H1 (cell line): ENCODE data around the gene CTNND2. TPM values are rescaled to one million over a fixed set of nuclear protein-coding genes. Genes with fewer than 3 reads are reported as not detected.

Experiments
- CTCF ChIA-PET: fragments of 300-600 bp; sonication (Branson Sonifier 250); formaldehyde crosslinking; loops from one replicate; lab custom pipeline; 2021; ENCODE audit not compliant: partially characterized antibody; lab: Charles Lee
- POLR2A ChIA-PET: fragments of 300-600 bp; sonication (Branson Sonifier 250); formaldehyde crosslinking; loops from one replicate; lab custom pipeline; 2021; ENCODE audit warnings: inconsistent platforms; ENCODE audit not compliant: partially characterized antibody; lab: Charles Lee
- DNase-seq, 2 experiments: peaks; one replicate each; pipeline versions ENCODE4 v3.0.0 to v3.0.0-alpha.2; 2010 to 2022; ENCODE audit warnings: low spot score in 2 of 2, low read depth in 1 of 2, mixed read lengths in 1 of 2
- FAIRE-seq: peaks from 2 replicates; lab custom pipeline; 2011; peaks lifted over from hg19 to GRCh38; lab: Jason Lieb, UNC
- H2AFZ ChIP-seq: 2 replicates; pipeline ENCODE4 v1.8.1; 2012; ENCODE audit warnings: low read length, inconsistent platforms
- H2AK5ac ChIP-seq: 2 replicates; pipeline ENCODE4 v1.6.1; 2013; ENCODE audit warnings: low read depth, low read length
- H2BK120ac ChIP-seq: replicated peaks from 2 replicates; pipeline ENCODE3; 2013; ENCODE audit warnings: low read depth, low read length, inconsistent platforms
- H2BK12ac ChIP-seq: 2 replicates; pipeline ENCODE4 v1.6.1; 2013; ENCODE audit warnings: low read depth, low read length
- H2BK15ac ChIP-seq: 2 replicates; pipeline ENCODE4 v1.6.1; 2013; ENCODE audit warnings: low read length
- H2BK20ac ChIP-seq: 2 replicates; pipeline ENCODE4 v1.6.1; 2013; ENCODE audit warnings: low read length
- H2BK5ac ChIP-seq: 2 replicates; pipeline ENCODE4 v1.6.1; 2013; ENCODE audit warnings: low read depth, low read length
- H3K14ac ChIP-seq: 2 replicates; pipeline ENCODE4 v1.6.1; 2013; ENCODE audit warnings: inconsistent platforms; ENCODE audit not compliant: insufficient read length
- H3K18ac ChIP-seq: 2 replicates; pipeline ENCODE4 v1.6.1; 2013; ENCODE audit warnings: low read length; ENCODE audit errors: extremely low read depth
- H3K23ac ChIP-seq: 2 replicates; pipeline ENCODE4 v1.6.1; 2013; ENCODE audit warnings: inconsistent platforms; ENCODE audit not compliant: insufficient read length
- H3K23me2 ChIP-seq: 2 replicates; pipeline ENCODE4 v1.6.1; 2013; ENCODE audit warnings: low read depth, low read length
- H3K27ac ChIP-seq: 2 replicates; pipeline ENCODE4 v1.6.1; 2011; ENCODE audit warnings: low read depth, low read length, inconsistent platforms
- H3K27me3 ChIP-seq, 4 experiments: replicated peaks in 1 of 4; 1 replicate in 1 of 4; 2 replicates in 3 of 4; pipeline versions ENCODE4 v1.6.1 to v1.8.1; 2011 to 2013; ENCODE audit warnings: low read length in 3 of 4, mild to moderate bottlenecking in 3 of 4, inconsistent platforms in 2 of 4, mixed read lengths in 2 of 4, moderate library complexity in 1 of 4; ENCODE audit not compliant: control insufficient read depth in 3 of 4, insufficient read depth in 3 of 4; ENCODE audit errors: extremely low read depth in 1 of 4
- H3K36me3 ChIP-seq, 4 experiments: 2 replicates each; pipeline versions ENCODE4 v1.6.1 to v1.8.1; 2011 to 2013; ENCODE audit warnings: mild to moderate bottlenecking in 4 of 4, low read length in 3 of 4, moderate library complexity in 2 of 4, control low read depth in 1 of 4, inconsistent platforms in 1 of 4; ENCODE audit not compliant: insufficient read depth in 4 of 4, control insufficient read depth in 2 of 4
- H3K4ac ChIP-seq: replicated peaks from 2 replicates; pipeline ENCODE3; 2013; ENCODE audit warnings: low read length, low read depth, mixed read lengths, inconsistent platforms; ENCODE audit not compliant: insufficient read length
- H3K4me1 ChIP-seq, 4 experiments: replicated peaks in 1 of 4; 1 replicate in 1 of 4; 2 replicates in 3 of 4; pipeline versions ENCODE4 v1.6.1 to v1.8.1; 2011 to 2013; ENCODE audit warnings: low read length in 3 of 4, inconsistent platforms in 2 of 4, mixed read lengths in 1 of 4; ENCODE audit not compliant: insufficient read depth in 4 of 4, control insufficient read depth in 3 of 4
- H3K4me2 ChIP-seq, 2 experiments: 2 replicates each; pipeline versions ENCODE4 v1.6.1 to v1.8.1; 2011 to 2013; ENCODE audit warnings: low read depth in 2 of 2, low read length in 2 of 2, control low read depth in 1 of 2, inconsistent platforms in 1 of 2, mild to moderate bottlenecking in 1 of 2; ENCODE audit not compliant: insufficient read depth in 1 of 2
- H3K4me3 ChIP-seq, 4 experiments: fragments of 200-600, 300-600 bp in 1 of 4; sonication (generic), shearing (Covaris generic), sonication (Bioruptor Twin) in 1 of 4; 2 replicates each; pipeline versions ENCODE4 v1.5.1 to v1.8.1; 2011 to 2016; ENCODE audit warnings: low read length in 4 of 4, low read depth in 3 of 4, control low read depth in 2 of 4, inconsistent platforms in 2 of 4, mild to moderate bottlenecking in 2 of 4, mixed read lengths in 1 of 4, moderate library complexity in 1 of 4; ENCODE audit not compliant: insufficient read depth in 2 of 4; ENCODE audit errors: extremely low read depth in 1 of 4
- H3K56ac ChIP-seq: replicated peaks from 2 replicates; pipeline ENCODE3; 2013; ENCODE audit warnings: low read depth, mild to moderate bottlenecking, mixed read lengths, low read length, inconsistent platforms; ENCODE audit not compliant: insufficient read length
- H3K79me1 ChIP-seq: 2 replicates; pipeline ENCODE4 v1.6.1; 2013; ENCODE audit warnings: low read depth, low read length, control low read depth
- H3K79me2 ChIP-seq, 2 experiments: 2 replicates each; pipeline versions ENCODE4 v1.6.1 to v1.8.1; 2012 to 2013; ENCODE audit warnings: low read length in 2 of 2, mild to moderate bottlenecking in 2 of 2, inconsistent platforms in 1 of 2; ENCODE audit not compliant: insufficient read depth in 2 of 2, control insufficient read depth in 1 of 2
- H3K9ac ChIP-seq, 4 experiments: replicated peaks in 1 of 4; 1 replicate in 1 of 4; 2 replicates in 3 of 4; pipeline versions ENCODE4 v1.6.1 to v1.8.1; 2011 to 2013; ENCODE audit warnings: low read depth in 3 of 4, low read length in 3 of 4, control low read depth in 2 of 4, mild to moderate bottlenecking in 2 of 4, moderate library complexity in 2 of 4, inconsistent platforms in 1 of 4; ENCODE audit errors: extremely low read depth in 1 of 4
- H3K9me3 ChIP-seq, 2 experiments: 2 replicates each; pipeline versions ENCODE4 v1.6.1 to v1.8.1; 2012 to 2013; ENCODE audit warnings: mild to moderate bottlenecking in 2 of 2, moderate library complexity in 2 of 2, control low read depth in 1 of 2, inconsistent platforms in 1 of 2, low read depth in 1 of 2, low read length in 1 of 2, mixed read lengths in 1 of 2; ENCODE audit not compliant: insufficient read depth in 2 of 2
- H4K20me1 ChIP-seq, 2 experiments: replicated peaks in 1 of 2; 2 replicates each; pipeline versions ENCODE3 to v1.8.1; 2011 to 2013; ENCODE audit warnings: inconsistent platforms in 2 of 2, low read length in 2 of 2, mild to moderate bottlenecking in 1 of 2; ENCODE audit not compliant: insufficient read depth in 2 of 2, control insufficient read depth in 1 of 2
- H4K5ac ChIP-seq: 2 replicates; pipeline ENCODE4 v1.6.1; 2013; ENCODE audit warnings: low read length, low read depth, mixed read lengths, inconsistent platforms; ENCODE audit not compliant: insufficient read length
- H4K8ac ChIP-seq: 2 replicates; pipeline ENCODE4 v1.8.0; 2013; ENCODE audit warnings: mild to moderate bottlenecking, moderate library complexity, low read length, inconsistent platforms; ENCODE audit not compliant: insufficient read depth; ENCODE audit errors: extremely low read depth
- H4K91ac ChIP-seq: replicated peaks from 2 replicates; pipeline ENCODE3; 2013; ENCODE audit warnings: low read length, mixed read lengths, inconsistent platforms; ENCODE audit not compliant: insufficient read length
- ATF2 ChIP-seq: IDR thresholded peaks from 2 replicates; pipeline ENCODE4 v1.6.1; 2012; ENCODE audit warnings: low read length, inconsistent platforms
- BACH1 ChIP-seq: IDR thresholded peaks from 2 replicates; pipeline ENCODE4 v1.6.1; 2012; ENCODE audit warnings: low read length, improper control_type of control experiment
- CBX5 ChIP-seq: fragments of 300-800, 300-1000 bp; sonication (generic); IDR thresholded peaks from 2 replicates; pipeline ENCODE4 v1.7.1; 2016; ENCODE audit warnings: antibody characterized with exemption, low read length, low read depth
- CHD2 ChIP-seq: IDR thresholded peaks from 2 replicates; pipeline ENCODE4 v1.6.1; 2012; ENCODE audit warnings: low read length, improper control_type of control experiment
- GTF2F1 ChIP-seq: IDR thresholded peaks from 2 replicates; pipeline ENCODE4 v1.6.1; 2012; ENCODE audit warnings: low read depth, low read length, improper control_type of control experiment, borderline replicate concordance
- JUND ChIP-seq: IDR thresholded peaks from 2 replicates; pipeline ENCODE4 v1.6.1; 2011; ENCODE audit warnings: mild to moderate bottlenecking, improper control_type of control experiment, low read length
- KDM4A ChIP-seq: IDR thresholded peaks from one replicate; pipeline ENCODE4 v1.7.1; 2012; ENCODE audit warnings: low read depth, mild to moderate bottlenecking, moderate library complexity, low read length, inconsistent platforms; ENCODE audit not compliant: severe bottlenecking
- NRF1 ChIP-seq: IDR thresholded peaks from 2 replicates; pipeline ENCODE4 v1.6.1; 2011; ENCODE audit warnings: mild to moderate bottlenecking, low read depth, low read length, improper control_type of control experiment
- POLR2AphosphoS5 ChIP-seq: IDR thresholded peaks from 2 replicates; pipeline ENCODE4 v1.6.1; 2011; ENCODE audit warnings: low read depth, low read length
- POU5F1 ChIP-seq: IDR thresholded peaks from 2 replicates; pipeline ENCODE4 v1.6.1; 2011; ENCODE audit warnings: low read depth, mild to moderate bottlenecking, low read length, moderate library complexity
- RAD21 ChIP-seq, 2 experiments: IDR thresholded peaks in 1 of 2; conservative IDR thresholded peaks in 1 of 2; 2 replicates each; pipeline ENCODE4 v1.6.1; 2011; ENCODE audit warnings: low read depth in 2 of 2, low read length in 2 of 2, improper control_type of control experiment in 1 of 2, inconsistent platforms in 1 of 2, mild to moderate bottlenecking in 1 of 2, moderate library complexity in 1 of 2
- SAP30 ChIP-seq: fragments of 300-600 bp; sonication (generic); IDR thresholded peaks from 2 replicates; pipeline ENCODE4 v1.7.1; 2012; ENCODE audit warnings: low read length, moderate library complexity, mild to moderate bottlenecking, inconsistent platforms; ENCODE audit not compliant: insufficient read depth, insufficient replicate concordance
- WGBS, 2 experiments: shearing (Covaris generic) in 1 of 2; methylation state at CpG; one replicate each; pipeline versions ENCODE4 v1.1.6 to v1.1.7; 2013 to 2015; ENCODE audit warnings: low lambda C conversion rate in 2 of 2, mixed read lengths in 2 of 2, inconsistent platforms in 1 of 2, low coverage in 1 of 2, missing lambda C conversion rate in 1 of 2; ENCODE audit not compliant: insufficient replicate concordance in 2 of 2, insufficient coverage in 1 of 2, insufficient read length in 1 of 2; ENCODE audit errors: extremely low coverage in 1 of 2, missing lambda C conversion rate in 1 of 2; 5-methylcytosine and 5-hydroxymethylcytosine counted together
- polyA plus RNA-seq, 7 experiments: library from polyadenylated mRNA; depleted of rRNA in 3 of 7; stranded (reverse) in 5 of 7; unstranded in 2 of 7; fragments of >200 nt in 5 of 7; fragments of 200-250 nt in 2 of 7; gene quantifications; 1 replicate in 5 of 7; 2 replicates in 1 of 7; 4 replicates in 1 of 7; pipeline versions ENCODE4 v1.2.1 to v1.2.3, GENCODE V29; 2011 to 2013; ENCODE audit warnings: missing spikeins in 2 of 7, mixed read lengths in 2 of 7
- total RNA-seq: library from RNA; stranded (reverse); fragmentation: NEBNext Ultra II Directional; extraction: Animal tissue kit (Norgen Biotek cat#: 25700); gene quantifications from 2 replicates; pipeline ENCODE4 v1.2.1, GENCODE V29; 2021

Gene CTNND2
- total and polyA plus RNA-seq, 2 of the 8 experiments (the other 6 are each of a cell fraction or from before 2014, with no cell fraction given), result 7.4 to 14.2 TPM

DNA sequence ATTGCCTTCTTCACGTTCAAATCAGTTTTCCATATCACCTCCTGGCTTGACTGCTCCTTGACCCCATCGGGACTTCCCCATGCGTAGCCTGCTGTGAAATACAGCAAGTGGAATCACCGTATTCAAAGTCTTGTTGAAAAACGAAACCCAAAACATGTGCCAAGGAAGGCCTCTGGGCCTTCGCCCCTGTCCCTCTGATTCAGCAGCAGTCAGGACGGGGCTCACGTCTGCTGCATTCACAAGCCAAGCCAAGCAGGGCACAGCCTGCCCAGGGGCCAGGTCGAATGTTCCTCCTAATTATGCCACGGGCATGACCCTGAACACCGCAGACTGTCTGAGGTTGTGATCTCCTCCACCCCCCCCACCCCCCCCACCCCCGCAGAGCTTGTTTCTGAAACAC lies 960 bp upstream of the CTNND2 start:
- Histone ChIP-seq H3K4me3 (peak overlapping the region in 1 of 4 experiments; percentile 60; a peak in 4 of 8 replicates), H3K79me1 (no peaks in the 10 kb centered on the region), H2AK5ac (no peak overlapping the region), H3K4me1 (peaks cover 0 to 14% (median 7%) of the 10 kb centered on the region in 4 experiments), H3K56ac (no peak overlapping the region), H2BK20ac (no peak overlapping the region), H3K4ac (no peak overlapping the region), H4K20me1 (peaks cover 0 to 5% of the 10 kb centered on the region in 2 experiments), H3K14ac (no peak overlapping the region), H2BK120ac (no peak overlapping the region), H3K4me2 (peak overlapping the region; percentile 89 to 96), H2AFZ (peak overlapping the region; percentile 90; the same call in 1 of the 2 replicates), H3K79me2 (peaks cover 0 to 11% of the 10 kb centered on the region in 2 experiments; a peak in 2 of 4 replicates), H3K23me2 (peaks cover 10% of the 10 kb centered on the region), H4K5ac (no peak overlapping the region), H4K91ac (no peak overlapping the region), H2BK15ac (no peak overlapping the region), H2BK5ac (no peak overlapping the region), H4K8ac (no peak overlapping the region), H3K23ac (no peak overlapping the region), H3K36me3 (no peaks in the 10 kb centered on the region), H3K9me3 (no peaks in the 10 kb centered on the region), H3K27ac (no peak overlapping the region), H3K27me3 (peaks cover 1 to 31% (median 22%) of the 10 kb centered on the region in 4 experiments), H3K18ac (no peak overlapping the region), H2BK12ac (0 out of 2 replicates have a peak overlapping the region, but pooled peaks have one; percentile 0), H3K9ac (no peak overlapping the region)
- WGBS, 2 experiments, result 23% methylated on average over 12 of the region's 12 CpGs; no CpG with 5 or more reads in 1 of the 2 experiments
- FAIRE-seq (no peak), DNase-seq (no peak)
- POLR2A ChIA-PET, result no interaction called here
- CTCF ChIA-PET, result interaction anchor here (0.5 to 1.3 kb wide), 3 partner anchors 13 to 1041 kb away, joined by 3 to 5 read pairs (median 3); no protein-coding TSS in a partner anchor
- no peak for TF ChIP-seq JUND
- TF ChIP-seq GTF2F1, result no peak
- TF ChIP-seq SAP30, result no peak
- no peak for TF ChIP-seq POU5F1
- TF ChIP-seq CBX5, result no peak
- no peak for TF ChIP-seq ATF2
- no peak for TF ChIP-seq RAD21 (IDR thresholded peaks at IDR 0.05 in 1 of 2, conservative IDR thresholded peaks at IDR 0.05 in 1 of 2; ENCODE audit: low read depth in 2 of 2, low read length in 2 of 2)
- no peak for TF ChIP-seq NRF1
- TF ChIP-seq CHD2, result no peak
- TF ChIP-seq BACH1, result no peak
- no peak for TF ChIP-seq POLR2AphosphoS5
- no peak for TF ChIP-seq KDM4A
